ENCODE measurements around the gene TMEM163. TPM values are rescaled to one million over a fixed set of nuclear protein-coding genes. Genes with fewer than 3 reads are reported as not detected.

Gene TMEM163
- total RNA-seq, 4 donors from 2014 or later: not detected

GRCh38 chr2:134675314-134675713, 43.5 kb downstream of the TMEM163 start:
- no peaks in the 10 kb centered on the region for H3K4me1 ChIP-seq
- no peak overlapping the region for H3K27ac ChIP-seq
- no peak for DNase-seq (ENCODE audit: low spot score in 2 of 2)
- 75 to 81% methylated on average over 3 of the region's 3 CpGs for WGBS, 2 donors
- H3K9me3 ChIP-seq: no peaks in the 10 kb centered on the region
- H3K36me3 ChIP-seq: no peaks in the 10 kb centered on the region
- no peak overlapping the region for H3K4me3 ChIP-seq
- no peaks in the 10 kb centered on the region for H3K27me3 ChIP-seq
- TF ChIP-seq, protein P1, sequence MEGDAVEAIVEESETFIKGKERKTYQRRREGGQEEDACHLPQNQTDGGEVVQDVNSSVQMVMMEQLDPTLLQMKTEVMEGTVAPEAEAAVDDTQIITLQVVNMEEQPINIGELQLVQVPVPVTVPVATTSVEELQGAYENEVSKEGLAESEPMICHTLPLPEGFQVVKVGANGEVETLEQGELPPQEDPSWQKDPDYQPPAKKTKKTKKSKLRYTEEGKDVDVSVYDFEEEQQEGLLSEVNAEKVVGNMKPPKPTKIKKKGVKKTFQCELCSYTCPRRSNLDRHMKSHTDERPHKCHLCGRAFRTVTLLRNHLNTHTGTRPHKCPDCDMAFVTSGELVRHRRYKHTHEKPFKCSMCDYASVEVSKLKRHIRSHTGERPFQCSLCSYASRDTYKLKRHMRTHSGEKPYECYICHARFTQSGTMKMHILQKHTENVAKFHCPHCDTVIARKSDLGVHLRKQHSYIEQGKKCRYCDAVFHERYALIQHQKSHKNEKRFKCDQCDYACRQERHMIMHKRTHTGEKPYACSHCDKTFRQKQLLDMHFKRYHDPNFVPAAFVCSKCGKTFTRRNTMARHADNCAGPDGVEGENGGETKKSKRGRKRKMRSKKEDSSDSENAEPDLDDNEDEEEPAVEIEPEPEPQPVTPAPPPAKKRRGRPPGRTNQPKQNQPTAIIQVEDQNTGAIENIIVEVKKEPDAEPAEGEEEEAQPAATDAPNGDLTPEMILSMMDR (IDR thresholded peaks at IDR 0.05): no peak
- no peak for TF ChIP-seq EP300 (IDR thresholded peaks at IDR 0.05)
- no peak for TF ChIP-seq POLR2A (IDR thresholded peaks at IDR 0.05)

GRCh38 chr2:134674687-134675086, 44.1 kb downstream of the TMEM163 start:
- Histone ChIP-seq H3K27ac (no peak overlapping the region), H3K27me3 (no peaks in the 10 kb centered on the region), H3K9me3 (no peaks in the 10 kb centered on the region), H3K36me3 (no peaks in the 10 kb centered on the region), H3K4me1 (no peaks in the 10 kb centered on the region), H3K4me3 (no peak overlapping the region)
- no peak for DNase-seq (ENCODE audit: low spot score in 2 of 2)
- 84 to 88% methylated on average over 4 of the region's 4 CpGs for WGBS, 2 donors
- TF ChIP-seq, protein P1 (IDR thresholded peaks at IDR 0.05): no peak
- TF ChIP-seq POLR2A (IDR thresholded peaks at IDR 0.05) (no peak), EP300 (IDR thresholded peaks at IDR 0.05) (no peak)

- Histone ChIP-seq H3K4me3 (no peak overlapping the region), H3K27ac (no peak overlapping the region), H3K27me3 (no peaks in the 10 kb centered on the region), H3K4me1 (no peaks in the 10 kb centered on the region), H3K9me3 (no peaks in the 10 kb centered on the region), H3K36me3 (no peaks in the 10 kb centered on the region)
- 32 to 33% methylated on average over 1 of the region's 1 CpG for WGBS, 2 donors
- no peak for TF ChIP-seq EP300 (IDR thresholded peaks at IDR 0.05)
- TF ChIP-seq, protein P1 (IDR thresholded peaks at IDR 0.05): no peak
- DNase-seq (ENCODE audit: low spot score in 2 of 2): no peak
Observed at GRCh38 chr2:134671513-134671912, 47.3 kb downstream of the TMEM163 start.

DNA sequence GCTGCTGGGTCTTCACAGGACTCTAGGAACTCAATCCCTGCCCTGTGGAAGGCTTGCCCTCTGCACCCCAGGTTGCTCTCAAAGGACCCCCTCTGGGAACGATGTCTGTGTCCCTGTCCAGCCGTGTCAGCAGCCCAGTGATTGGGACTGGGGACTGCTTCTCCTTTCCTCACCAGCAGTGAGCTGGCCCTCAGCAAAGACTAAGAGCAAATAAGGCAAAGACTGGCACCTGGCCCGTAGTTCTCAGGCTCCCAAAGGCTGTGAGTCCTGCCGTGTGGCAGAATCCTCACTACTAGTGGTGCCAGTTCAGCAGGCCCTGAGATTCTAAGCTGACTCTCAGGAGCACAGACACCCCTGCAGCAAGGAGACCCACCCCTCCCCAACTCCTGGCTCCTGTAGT, 47.8 kb downstream of the TMEM163 start:
- Histone ChIP-seq H3K9me3 (no peaks in the 10 kb centered on the region), H3K27me3 (no peaks in the 10 kb centered on the region), H3K27ac (no peak overlapping the region), H3K36me3 (no peaks in the 10 kb centered on the region), H3K4me3 (no peak overlapping the region), H3K4me1 (no peaks in the 10 kb centered on the region)
- DNase-seq (ENCODE audit: low spot score in 2 of 2): no peak
- 33 to 45% methylated on average over 4 of the region's 4 CpGs for WGBS, 2 donors
- TF ChIP-seq POLR2A (IDR thresholded peaks at IDR 0.05) (no peak), EP300 (IDR thresholded peaks at IDR 0.05) (no peak)
- TF ChIP-seq, protein P1 (IDR thresholded peaks at IDR 0.05): no peak

GRCh38 chr2:134669731-134670669, 48.8 kb downstream of the TMEM163 start:
- H3K27me3 ChIP-seq: no peaks in the 10 kb centered on the region
- WGBS, 2 donors: 74 to 77% methylated on average over 12 of the region's 12 CpGs
- H3K36me3 ChIP-seq: no peaks in the 10 kb centered on the region
- H3K4me1 ChIP-seq: no peaks in the 10 kb centered on the region
- TF ChIP-seq EP300 (IDR thresholded peaks at IDR 0.05): no peak
- TF ChIP-seq POLR2A (IDR thresholded peaks at IDR 0.05): no peak
- TF ChIP-seq, protein P1 (IDR thresholded peaks at IDR 0.05): no peak
- no peak overlapping the region for H3K27ac ChIP-seq
- no peak overlapping the region for H3K4me3 ChIP-seq
- peak in 1 of 2 donors; percentile 11 for DNase-seq (ENCODE audit: low spot score in 2 of 2)
- H3K9me3 ChIP-seq: no peaks in the 10 kb centered on the region
